ENCODE data around the gene TEX264. TPM values are rescaled to one million over a fixed set of nuclear protein-coding genes. Genes with fewer than 3 reads are reported as not detected.

TEX264 gene
- total and polyA plus RNA-seq, 2 experiments from 2014 or later, result 10.0 to 13.3 TPM

- Histone ChIP-seq H3K36me3 (ENCODE audit: insufficient read depth) (no peaks in the 10 kb centered on the region), H3K27me3 (ENCODE audit: insufficient read depth) (peaks cover 22% of the 10 kb centered on the region), H3K9me2 (ENCODE audit: insufficient read depth) (no peaks in the 10 kb centered on the region), H3K79me2 (replicated peaks; ENCODE audit: insufficient read depth) (no peaks in the 10 kb centered on the region), H3K27ac (ENCODE audit: low read depth) (no peak overlapping the region), H3F3A (replicated peaks; ENCODE audit: low read depth) (peaks cover 6% of the 10 kb centered on the region; the same call in 1 of the 2 replicates), H3K4me1 (ENCODE audit: insufficient read depth) (peaks cover 21% of the 10 kb centered on the region), H4K20me1 (replicated peaks; ENCODE audit: insufficient read depth) (peaks cover 5% of the 10 kb centered on the region), H3K4me2 (no peak overlapping the region), H2AFZ (no peak overlapping the region), H3K4me3 (no peak overlapping the region)
- H3K4me1 Mint-ChIP-seq, result peaks cover 39% of the 10 kb centered on the region
- no peak overlapping the region for H3K4me3 Mint-ChIP-seq
- ATAC-seq, result no peak
- TF ChIP-seq STAT1 (IDR thresholded peaks at IDR 0.05; ENCODE audit: unreplicated experiment) (no peak), CREB1 (CRISPR knock-in tag; IDR thresholded peaks at IDR 0.05; ENCODE audit: low read depth) (no peak), EZH2 (IDR thresholded peaks at IDR 0.05; ENCODE audit: low read depth, unreplicated experiment) (no peak), EZH2phosphoT487 (IDR thresholded peaks at IDR 0.05; ENCODE audit: unreplicated experiment) (no peak), NANOG (IDR thresholded peaks at IDR 0.05; ENCODE audit: borderline replicate concordance) (no peak), ZNF331 (CRISPR knock-in tag; IDR thresholded peaks at IDR 0.05; ENCODE audit: low read depth) (no peak), ZNF462 (CRISPR knock-in tag; IDR thresholded peaks at IDR 0.05) (no peak), JUNB (IDR thresholded peaks at IDR 0.05; ENCODE audit: unreplicated experiment) (no peak), POLR2AphosphoS5 (IDR thresholded peaks at IDR 0.05; ENCODE audit: low read depth) (no peak), ZNF114 (CRISPR knock-in tag; IDR thresholded peaks at IDR 0.05) (no peak)
- TF ChIP-seq, protein P1, sequence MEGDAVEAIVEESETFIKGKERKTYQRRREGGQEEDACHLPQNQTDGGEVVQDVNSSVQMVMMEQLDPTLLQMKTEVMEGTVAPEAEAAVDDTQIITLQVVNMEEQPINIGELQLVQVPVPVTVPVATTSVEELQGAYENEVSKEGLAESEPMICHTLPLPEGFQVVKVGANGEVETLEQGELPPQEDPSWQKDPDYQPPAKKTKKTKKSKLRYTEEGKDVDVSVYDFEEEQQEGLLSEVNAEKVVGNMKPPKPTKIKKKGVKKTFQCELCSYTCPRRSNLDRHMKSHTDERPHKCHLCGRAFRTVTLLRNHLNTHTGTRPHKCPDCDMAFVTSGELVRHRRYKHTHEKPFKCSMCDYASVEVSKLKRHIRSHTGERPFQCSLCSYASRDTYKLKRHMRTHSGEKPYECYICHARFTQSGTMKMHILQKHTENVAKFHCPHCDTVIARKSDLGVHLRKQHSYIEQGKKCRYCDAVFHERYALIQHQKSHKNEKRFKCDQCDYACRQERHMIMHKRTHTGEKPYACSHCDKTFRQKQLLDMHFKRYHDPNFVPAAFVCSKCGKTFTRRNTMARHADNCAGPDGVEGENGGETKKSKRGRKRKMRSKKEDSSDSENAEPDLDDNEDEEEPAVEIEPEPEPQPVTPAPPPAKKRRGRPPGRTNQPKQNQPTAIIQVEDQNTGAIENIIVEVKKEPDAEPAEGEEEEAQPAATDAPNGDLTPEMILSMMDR (conservative IDR thresholded peaks at IDR 0.05; ENCODE audit: low read depth in 2 of 2), result no peak
- TF ChIP-seq, protein P2, sequence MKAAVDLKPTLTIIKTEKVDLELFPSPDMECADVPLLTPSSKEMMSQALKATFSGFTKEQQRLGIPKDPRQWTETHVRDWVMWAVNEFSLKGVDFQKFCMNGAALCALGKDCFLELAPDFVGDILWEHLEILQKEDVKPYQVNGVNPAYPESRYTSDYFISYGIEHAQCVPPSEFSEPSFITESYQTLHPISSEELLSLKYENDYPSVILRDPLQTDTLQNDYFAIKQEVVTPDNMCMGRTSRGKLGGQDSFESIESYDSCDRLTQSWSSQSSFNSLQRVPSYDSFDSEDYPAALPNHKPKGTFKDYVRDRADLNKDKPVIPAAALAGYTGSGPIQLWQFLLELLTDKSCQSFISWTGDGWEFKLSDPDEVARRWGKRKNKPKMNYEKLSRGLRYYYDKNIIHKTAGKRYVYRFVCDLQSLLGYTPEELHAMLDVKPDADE (IDR thresholded peaks at IDR 0.05), result no peak
- TF ChIP-seq, protein P3, sequence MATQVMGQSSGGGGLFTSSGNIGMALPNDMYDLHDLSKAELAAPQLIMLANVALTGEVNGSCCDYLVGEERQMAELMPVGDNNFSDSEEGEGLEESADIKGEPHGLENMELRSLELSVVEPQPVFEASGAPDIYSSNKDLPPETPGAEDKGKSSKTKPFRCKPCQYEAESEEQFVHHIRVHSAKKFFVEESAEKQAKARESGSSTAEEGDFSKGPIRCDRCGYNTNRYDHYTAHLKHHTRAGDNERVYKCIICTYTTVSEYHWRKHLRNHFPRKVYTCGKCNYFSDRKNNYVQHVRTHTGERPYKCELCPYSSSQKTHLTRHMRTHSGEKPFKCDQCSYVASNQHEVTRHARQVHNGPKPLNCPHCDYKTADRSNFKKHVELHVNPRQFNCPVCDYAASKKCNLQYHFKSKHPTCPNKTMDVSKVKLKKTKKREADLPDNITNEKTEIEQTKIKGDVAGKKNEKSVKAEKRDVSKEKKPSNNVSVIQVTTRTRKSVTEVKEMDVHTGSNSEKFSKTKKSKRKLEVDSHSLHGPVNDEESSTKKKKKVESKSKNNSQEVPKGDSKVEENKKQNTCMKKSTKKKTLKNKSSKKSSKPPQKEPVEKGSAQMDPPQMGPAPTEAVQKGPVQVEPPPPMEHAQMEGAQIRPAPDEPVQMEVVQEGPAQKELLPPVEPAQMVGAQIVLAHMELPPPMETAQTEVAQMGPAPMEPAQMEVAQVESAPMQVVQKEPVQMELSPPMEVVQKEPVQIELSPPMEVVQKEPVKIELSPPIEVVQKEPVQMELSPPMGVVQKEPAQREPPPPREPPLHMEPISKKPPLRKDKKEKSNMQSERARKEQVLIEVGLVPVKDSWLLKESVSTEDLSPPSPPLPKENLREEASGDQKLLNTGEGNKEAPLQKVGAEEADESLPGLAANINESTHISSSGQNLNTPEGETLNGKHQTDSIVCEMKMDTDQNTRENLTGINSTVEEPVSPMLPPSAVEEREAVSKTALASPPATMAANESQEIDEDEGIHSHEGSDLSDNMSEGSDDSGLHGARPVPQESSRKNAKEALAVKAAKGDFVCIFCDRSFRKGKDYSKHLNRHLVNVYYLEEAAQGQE (IDR thresholded peaks at IDR 0.05; ENCODE audit: unreplicated experiment), result no peak
- no peaks in the 10 kb centered on the region; the same call in 2 of the 3 replicates for H3K36me3 Mint-ChIP-seq (ENCODE audit: low read depth)
- H3K9me3 Mint-ChIP-seq, result no peaks in the 10 kb centered on the region; the same call in 2 of the 3 replicates
- no peak for DNase-seq (ENCODE audit: low spot score)
- H3K27me3 Mint-ChIP-seq (ENCODE audit: insufficient read depth, low read depth, poor library complexity), result peaks cover 27% of the 10 kb centered on the region
- H3K27ac Mint-ChIP-seq, result no peak overlapping the region
These were observed 34.4 kb downstream of the TEX264 start for GRCh38 chr3:51705276-51706020.

Measured in GM23338 (cell line).